GM12801 (cell line): ENCODE results near the gene C14orf180.

Source experiments
- CTCF ChIP-seq: IDR thresholded peaks from one replicate; pipeline ENCODE4 v1.5.1; 2011; ENCODE audit warnings: control low read depth; ENCODE audit not compliant: insufficient read length; ENCODE audit errors: extremely low read depth

The C14orf180 gene

GRCh38 chr14:104594310-104595046 lies 14.9 kb downstream of the C14orf180 start:
- TF ChIP-seq CTCF, result no peak

GRCh38 chr14:104595116-104595675 lies 15.6 kb downstream of the C14orf180 start:
- TF ChIP-seq CTCF, result no peak

- no peak for TF ChIP-seq CTCF
Measured at GRCh38 chr14:104595911-104596450, 16.4 kb downstream of the C14orf180 start.

GRCh38 chr14:104596451-104596918 lies 16.9 kb downstream of the C14orf180 start:
- TF ChIP-seq CTCF, result no peak

GRCh38 chr14:104596927-104597351 lies 17.4 kb downstream of the C14orf180 start:
- no peak for TF ChIP-seq CTCF

GRCh38 chr14:104597576-104597975 lies 18.0 kb downstream of the C14orf180 start:
- no peak for TF ChIP-seq CTCF

GRCh38 chr14:104598039-104598909 lies 18.7 kb downstream of the C14orf180 start:
- TF ChIP-seq CTCF, result no peak
